Psoas muscle (tissue), 8 donors: ENCODE measurements around the gene MEIOSIN. TPM values are rescaled to one million over a fixed set of nuclear protein-coding genes. Genes with fewer than 3 reads are reported as not detected.

Experiments
- ATAC-seq, 4 donors: fragments of 200-7000 bp; cut with Tn5 transposase; one replicate each; pipeline ENCODE4 v1.9.1; 2020; ENCODE audit warnings: moderate library complexity in 3 of 4, mild to moderate bottlenecking in 2 of 4
- DNase-seq, 2 donors: peaks; one replicate each; pipeline ENCODE4 v3.0.0-alpha.2; 2020
- H3K27ac ChIP-seq: fragments of 200-600 bp; one replicate; pipeline ENCODE4 v1.8.0; 2022
- H3K27me3 ChIP-seq, 3 donors: fragments of 200-600 bp in 1 of 3; one replicate each; pipeline versions ENCODE4 v1.6.1 to v1.8.0; 2013 to 2022; ENCODE audit warnings: low read length in 2 of 3, mild to moderate bottlenecking in 2 of 3, moderate library complexity in 1 of 3; ENCODE audit not compliant: insufficient read depth in 3 of 3
- H3K36me3 ChIP-seq, 2 donors: fragments of 200-600 bp in 1 of 2; one replicate each; pipeline versions ENCODE4 v1.6.1 to v1.8.0; 2013 to 2022; ENCODE audit warnings: low read depth in 1 of 2, mild to moderate bottlenecking in 1 of 2, moderate library complexity in 1 of 2; ENCODE audit not compliant: insufficient read depth in 1 of 2
- H3K4me1 ChIP-seq: fragments of 200-600 bp; one replicate; pipeline ENCODE4 v1.8.0; 2022
- H3K4me3 ChIP-seq: fragments of 200-600 bp; one replicate; pipeline ENCODE4 v1.8.0; 2022; ENCODE audit warnings: mild to moderate bottlenecking
- H3K9me3 ChIP-seq: fragments of 200-600 bp; one replicate; pipeline ENCODE4 v1.8.0; 2022
- CTCF ChIP-seq: fragments of 200-600 bp; IDR thresholded peaks from one replicate; pipeline ENCODE4 v1.8.0; 2022; ENCODE audit warnings: antibody characterized with exemption
- WGBS, 3 donors: extraction: QIAGEN DNeasy Blood & Tissue Kit; methylation state at CpG; one replicate each; pipeline versions ENCODE4 v1.1.6 to v1.1.7; 2013; 5-methylcytosine and 5-hydroxymethylcytosine counted together
- intact Hi-C, 2 donors: fragments of 100-400 bp; cut with DNase I; formaldehyde crosslinking; loops; one replicate each; pipeline versions ENCODE4 v1.11.0 to v1.14.2; 2022
- polyA plus RNA-seq, 3 donors: library from polyadenylated mRNA; stranded (reverse); fragments of 200-250 nt; gene quantifications; one replicate each; pipeline ENCODE4 v1.2.3, GENCODE V29; 2013
- total RNA-seq, 4 donors: library from RNA; stranded (reverse); fragmentation: NEBNext Ultra II Directional in 2 of 4; extraction: Animal tissue kit (Norgen Biotek cat#: 25700) in 2 of 4; gene quantifications; one replicate each; pipeline versions ENCODE4 v1.2.1 to v1.2.4, GENCODE V29; 2021 to 2023
- donor health status: healthy with polysubstance abuse.
- donor health status: DM: no; HTN: no; CAD: no; lungs with moderate emphysema.
- donor health status: Bipolar disorder and iron deficiency.
- donor health status: healthy.
- donor health status: DM: yes; HTN: yes; CAD: no.
- donor health status: DM: no; HTN: no; CAD: no.
- donor health status: DM: no; HTN: no; CAD: no.
- donor health status: DM: yes; HTN: yes; CAD: no.

MEIOSIN gene
- total and polyA plus RNA-seq, 7 donors, result 0.01 TPM; not detected in 6

GRCh38 chr19:45705710-45706415 is 27.4 kb upstream of the MEIOSIN start:
- H3K36me3 ChIP-seq, result peaks cover 0 to 10% of the 10 kb centered on the region in 2 donors
- H3K4me3 ChIP-seq, result no peak overlapping the region
- ATAC-seq (no peak), DNase-seq (no peak)
- TF ChIP-seq CTCF, result no peak
- H3K27me3 ChIP-seq, result no peaks in the 10 kb centered on the region
- intact Hi-C loops, result no loop called here
- H3K27ac ChIP-seq, result no peak overlapping the region
- WGBS, 3 donors, result 88 to 93% (median 92%) methylated on average over 12 of the region's 12 CpGs
- no peaks in the 10 kb centered on the region for H3K9me3 ChIP-seq
- H3K4me1 ChIP-seq, result no peaks in the 10 kb centered on the region

DNA sequence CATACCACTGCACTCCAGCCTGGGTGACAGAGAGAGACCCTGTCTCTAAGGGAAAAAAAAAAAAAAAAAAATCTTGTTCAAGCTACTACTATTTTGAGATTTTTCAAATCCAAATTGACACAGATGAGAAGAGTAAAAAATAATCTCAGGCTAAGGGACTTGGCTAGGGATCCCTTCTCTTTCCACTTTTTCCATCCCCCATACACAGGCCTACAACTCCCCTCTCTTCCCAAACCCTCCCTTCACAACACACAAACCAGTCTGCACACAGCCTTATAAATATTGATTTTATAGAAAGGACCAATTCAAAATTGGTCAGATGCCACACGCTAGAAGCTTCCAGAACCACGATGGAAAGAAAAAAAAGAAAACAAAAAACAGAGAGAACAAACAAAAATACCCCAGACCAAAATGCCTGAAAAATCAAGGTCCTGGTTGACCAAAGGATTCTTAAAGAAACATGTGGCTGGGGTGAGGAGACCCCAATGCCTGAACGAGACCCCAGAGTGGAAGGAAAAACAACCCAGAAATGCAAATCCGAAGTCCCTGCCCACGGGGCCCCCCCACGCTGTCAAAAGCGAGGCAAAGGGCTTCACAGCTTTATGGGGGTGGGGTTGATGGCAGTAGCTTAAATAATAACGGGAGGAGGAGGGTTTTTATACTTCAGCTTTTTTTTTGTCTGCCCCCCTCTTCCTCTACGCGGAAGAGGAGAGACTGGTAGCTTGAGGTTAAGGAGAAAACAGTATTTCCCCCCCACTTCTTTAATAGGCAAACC is 22.7 kb upstream of the MEIOSIN start:
- H3K4me3 ChIP-seq, result no peak overlapping the region
- H3K27ac ChIP-seq, result no peak overlapping the region
- H3K36me3 ChIP-seq, result no peaks in the 10 kb centered on the region
- H3K27me3 ChIP-seq, result no peaks in the 10 kb centered on the region
- no peaks in the 10 kb centered on the region for H3K9me3 ChIP-seq
- no peak for ATAC-seq
- no peaks in the 10 kb centered on the region for H3K4me1 ChIP-seq
- no peak for TF ChIP-seq CTCF
- intact Hi-C loops, result no loop called here
- no peak for DNase-seq
- WGBS, 3 donors, result 72 to 76% (median 74%) methylated on average over 8 to 10 of the region's 10 CpGs

- Histone ChIP-seq H3K36me3 (no peaks in the 10 kb centered on the region), H3K27ac (no peak overlapping the region), H3K27me3 (no peaks in the 10 kb centered on the region), H3K4me3 (no peak overlapping the region), H3K9me3 (no peaks in the 10 kb centered on the region), H3K4me1 (peaks cover 7% of the 10 kb centered on the region)
- no peak for ATAC-seq
- intact Hi-C loops, result no loop called here
- TF ChIP-seq CTCF, result no peak
- peak in 1 of 2 donors; percentile 42 for DNase-seq
- 87 to 90% (median 90%) methylated on average over 64 to 76 of the region's 76 CpGs for WGBS, 3 donors
Measured at GRCh38 chr19:45711851-45712698, 21.2 kb upstream of the MEIOSIN start.

GRCh38 chr19:45712699-45713067 is 20.6 kb upstream of the MEIOSIN start:
- Histone ChIP-seq H3K36me3 (no peaks in the 10 kb centered on the region), H3K27me3 (no peaks in the 10 kb centered on the region), H3K9me3 (no peaks in the 10 kb centered on the region), H3K27ac (no peak overlapping the region), H3K4me1 (peaks cover 7% of the 10 kb centered on the region), H3K4me3 (no peak overlapping the region)
- ATAC-seq, result no peak
- no peak for DNase-seq
- TF ChIP-seq CTCF, result no peak
- 92 to 95% (median 95%) methylated on average over 21 to 25 of the region's 25 CpGs for WGBS, 3 donors
- intact Hi-C loops, result no loop called here
